Neuronal stem cell (in vitro differentiated cells): ENCODE measurements around the gene ZNF254.

Source experiments
- DNase-seq: peaks from one replicate; pipeline ENCODE4 v3.0.0-alpha.2; 2013; ENCODE audit warnings: low spot score
- H2AFZ ChIP-seq: one replicate; pipeline ENCODE4 v1.6.1; 2013; ENCODE audit warnings: mild to moderate bottlenecking, low read length, inconsistent platforms
- H2AK5ac ChIP-seq: 2 replicates; pipeline ENCODE4 v1.6.1; 2013; ENCODE audit warnings: low read depth, mild to moderate bottlenecking, inconsistent platforms, low read length, moderate library complexity, mixed read lengths
- H2BK120ac ChIP-seq: 2 replicates; pipeline ENCODE4 v1.6.1; 2013; ENCODE audit warnings: low read depth, mild to moderate bottlenecking, inconsistent platforms, low read length, moderate library complexity, mixed read lengths
- H2BK12ac ChIP-seq: one replicate; pipeline ENCODE4 v1.6.1; 2013; ENCODE audit warnings: low read length, inconsistent platforms
- H2BK15ac ChIP-seq: 2 replicates; pipeline ENCODE4 v1.6.1; 2013; ENCODE audit warnings: mild to moderate bottlenecking, low read length, inconsistent platforms, mixed read lengths
- H2BK5ac ChIP-seq: one replicate; pipeline ENCODE4 v1.6.1; 2013; ENCODE audit warnings: inconsistent platforms, mild to moderate bottlenecking, low read length, moderate library complexity
- H3K14ac ChIP-seq: one replicate; pipeline ENCODE4 v1.6.1; 2013; ENCODE audit warnings: low read length, inconsistent platforms
- H3K18ac ChIP-seq: 2 replicates; pipeline ENCODE4 v1.6.1; 2013; ENCODE audit warnings: low read length, inconsistent platforms
- H3K23ac ChIP-seq: 2 replicates; pipeline ENCODE4 v1.6.1; 2013; ENCODE audit warnings: low read depth, mild to moderate bottlenecking, mixed read lengths, low read length, inconsistent platforms; ENCODE audit not compliant: poor library complexity
- H3K27ac ChIP-seq: replicated peaks from 3 replicates; pipeline ENCODE4 v1.5.1; 2013; ENCODE audit warnings: low read length, inconsistent platforms
- H3K27me3 ChIP-seq, 3 experiments: 2 replicates each; pipeline ENCODE4 v1.6.1; 2013; ENCODE audit warnings: low read length in 3 of 3, mild to moderate bottlenecking in 2 of 3, inconsistent platforms in 1 of 3, low read depth in 1 of 3, mixed read lengths in 1 of 3, moderate library complexity in 1 of 3; ENCODE audit not compliant: control insufficient read depth in 3 of 3, insufficient read depth in 3 of 3
- H3K36me3 ChIP-seq, 2 donors: replicated peaks in 1 of 2; 2 replicates each; pipeline ENCODE4 v1.6.1; 2013; ENCODE audit warnings: low read length in 2 of 2; ENCODE audit not compliant: control insufficient read depth in 2 of 2, insufficient read depth in 2 of 2
- H3K4ac ChIP-seq: 2 replicates; pipeline ENCODE4 v1.6.1; 2013; ENCODE audit warnings: inconsistent platforms, mild to moderate bottlenecking, low read length, moderate library complexity
- H3K4me1 ChIP-seq, 2 donors: 1 replicate in 1 of 2; 2 replicates in 1 of 2; pipeline ENCODE4 v1.6.1; 2013; ENCODE audit warnings: low read length in 2 of 2, low read depth in 1 of 2; ENCODE audit not compliant: control insufficient read depth in 2 of 2, insufficient read depth in 1 of 2
- H3K4me2 ChIP-seq: one replicate; pipeline ENCODE4 v1.6.1; 2013; ENCODE audit warnings: mild to moderate bottlenecking, low read length, inconsistent platforms; ENCODE audit not compliant: insufficient read depth, poor library complexity, severe bottlenecking
- H3K4me3 ChIP-seq, 2 donors: 2 replicates each; pipeline ENCODE4 v1.5.1; 2013; ENCODE audit warnings: low read length in 2 of 2, mild to moderate bottlenecking in 2 of 2, inconsistent platforms in 1 of 2, moderate library complexity in 1 of 2
- H3K79me1 ChIP-seq: one replicate; pipeline ENCODE4 v1.6.1; 2013; ENCODE audit warnings: low read depth, mild to moderate bottlenecking, inconsistent platforms, low read length, moderate library complexity
- H3K9ac ChIP-seq: one replicate; pipeline ENCODE4 v1.6.1; 2013; ENCODE audit warnings: mild to moderate bottlenecking, low read depth, low read length, inconsistent platforms; ENCODE audit not compliant: poor library complexity
- H3K9me3 ChIP-seq, 2 donors: replicated peaks in 1 of 2; 2 replicates each; pipeline versions ENCODE3 to v1.6.1; 2013; ENCODE audit warnings: low read length in 2 of 2, mild to moderate bottlenecking in 2 of 2, inconsistent platforms in 1 of 2, low read depth in 1 of 2, mixed read lengths in 1 of 2, moderate library complexity in 1 of 2; ENCODE audit not compliant: control insufficient read depth in 2 of 2, insufficient read depth in 1 of 2
- H4K8ac ChIP-seq: one replicate; pipeline ENCODE4 v1.6.1; 2013; ENCODE audit warnings: low read depth, mild to moderate bottlenecking, inconsistent platforms, low read length, moderate library complexity
- H4K91ac ChIP-seq: one replicate; pipeline ENCODE4 v1.6.1; 2013; ENCODE audit warnings: low read length, low read depth, mild to moderate bottlenecking, inconsistent platforms; ENCODE audit not compliant: poor library complexity
- WGBS, 2 donors: extraction: QIAGEN DNeasy Blood & Tissue Kit; methylation state at CpG; one replicate each; pipeline ENCODE4 v1.1.7; 2013; ENCODE audit warnings: missing lambda C conversion rate in 2 of 2, mixed read lengths in 1 of 2; ENCODE audit not compliant: insufficient read length in 2 of 2, insufficient replicate concordance in 1 of 2; ENCODE audit errors: extremely low coverage in 2 of 2; 5-methylcytosine and 5-hydroxymethylcytosine counted together

ZNF254 gene

GRCh38 chr19:24053601-24054000 is 33.4 kb upstream of the ZNF254 start:
- no peak overlapping the region for H4K91ac ChIP-seq
- H3K79me1 ChIP-seq = no peaks in the 10 kb centered on the region
- H2AFZ ChIP-seq = no peak overlapping the region
- H2BK120ac ChIP-seq = no peak overlapping the region
- no peak overlapping the region for H2BK12ac ChIP-seq
- no peak overlapping the region for H3K9ac ChIP-seq
- H3K4me3 ChIP-seq = no peak overlapping the region
- H3K27me3 ChIP-seq = no peaks in the 10 kb centered on the region
- no peak overlapping the region for H2BK5ac ChIP-seq
- no peak overlapping the region for H2AK5ac ChIP-seq
- no peak overlapping the region for H2BK15ac ChIP-seq
- no peak overlapping the region for H3K18ac ChIP-seq
- H3K9me3 ChIP-seq = no peaks in the 10 kb centered on the region
- H3K27ac ChIP-seq = no peak overlapping the region
- H3K4me2 ChIP-seq = no peak overlapping the region
- H4K8ac ChIP-seq = no peak overlapping the region
- H3K36me3 ChIP-seq = peaks cover 60 to 99% of the 10 kb centered on the region in 2 donors
- no peak overlapping the region for H3K4ac ChIP-seq
- H3K14ac ChIP-seq = no peak overlapping the region
- no peak overlapping the region for H3K23ac ChIP-seq
- no CpG with 5 or more reads among the region's 4 CpGs for WGBS, 2 donors
- no peak for DNase-seq
- H3K4me1 ChIP-seq = no peaks in the 10 kb centered on the region

GRCh38 chr19:24054044-24054935 is 32.7 kb upstream of the ZNF254 start:
- Histone ChIP-seq H3K36me3 (peaks cover 63 to 99% of the 10 kb centered on the region in 2 donors), H3K27ac (no peak overlapping the region), H2BK15ac (no peak overlapping the region), H3K4me3 (no peak overlapping the region), H2AK5ac (no peak overlapping the region), H4K8ac (no peak overlapping the region), H3K18ac (no peak overlapping the region), H3K9ac (no peak overlapping the region), H3K14ac (no peak overlapping the region), H4K91ac (no peak overlapping the region), H2BK5ac (no peak overlapping the region), H3K9me3 (no peaks in the 10 kb centered on the region), H3K79me1 (no peaks in the 10 kb centered on the region), H3K4ac (no peak overlapping the region), H2BK12ac (no peak overlapping the region), H2AFZ (no peak overlapping the region), H3K4me1 (no peaks in the 10 kb centered on the region), H3K27me3 (no peaks in the 10 kb centered on the region), H3K23ac (no peak overlapping the region), H2BK120ac (no peak overlapping the region), H3K4me2 (no peak overlapping the region)
- WGBS, 2 donors = no CpG with 5 or more reads among the region's 5 CpGs
- DNase-seq = no peak

GRCh38 chr19:24055548-24055947 is 31.4 kb upstream of the ZNF254 start:
- Histone ChIP-seq H2BK5ac (no peak overlapping the region), H3K4me2 (no peak overlapping the region), H2BK12ac (no peak overlapping the region), H3K9ac (no peak overlapping the region), H3K36me3 (peaks cover 62 to 100% of the 10 kb centered on the region in 2 donors), H2AFZ (no peak overlapping the region), H4K91ac (no peak overlapping the region), H3K27me3 (no peaks in the 10 kb centered on the region), H3K4me3 (no peak overlapping the region), H3K9me3 (no peaks in the 10 kb centered on the region), H2AK5ac (no peak overlapping the region), H3K27ac (no peak overlapping the region), H3K18ac (no peak overlapping the region), H2BK15ac (no peak overlapping the region), H3K14ac (no peak overlapping the region), H2BK120ac (no peak overlapping the region), H3K79me1 (no peaks in the 10 kb centered on the region), H3K23ac (no peak overlapping the region), H4K8ac (no peak overlapping the region), H3K4me1 (no peaks in the 10 kb centered on the region), H3K4ac (no peak overlapping the region)
- no CpG with 5 or more reads among the region's 3 CpGs for WGBS, 2 donors
- no peak for DNase-seq

GRCh38 chr19:24057144-24057543 is 29.8 kb upstream of the ZNF254 start:
- H3K4me3 ChIP-seq = no peak overlapping the region
- H3K79me1 ChIP-seq = no peaks in the 10 kb centered on the region
- H3K18ac ChIP-seq = no peak overlapping the region
- peaks cover 56 to 98% of the 10 kb centered on the region in 2 donors for H3K36me3 ChIP-seq
- no peak overlapping the region for H2BK5ac ChIP-seq
- no peaks in the 10 kb centered on the region for H3K4me1 ChIP-seq
- H3K4ac ChIP-seq = no peak overlapping the region
- H2BK15ac ChIP-seq = no peak overlapping the region
- no peak overlapping the region for H2AK5ac ChIP-seq
- DNase-seq = no peak
- no peak overlapping the region for H3K23ac ChIP-seq
- no peak overlapping the region for H3K14ac ChIP-seq
- H3K27ac ChIP-seq = no peak overlapping the region
- no peak overlapping the region for H3K9ac ChIP-seq
- no peak overlapping the region for H4K8ac ChIP-seq
- no peak overlapping the region for H2BK120ac ChIP-seq
- H3K9me3 ChIP-seq = no peaks in the 10 kb centered on the region
- no peak overlapping the region for H2BK12ac ChIP-seq
- WGBS, 2 donors = no CpG with 5 or more reads among the region's 5 CpGs
- no peak overlapping the region for H4K91ac ChIP-seq
- no peak overlapping the region for H3K4me2 ChIP-seq
- H3K27me3 ChIP-seq = no peaks in the 10 kb centered on the region
- H2AFZ ChIP-seq = no peak overlapping the region
